Pons (tissue), 1 donor: ENCODE results near the gene EGR2.
"Not testable (repeated sequence)": the region's sequence is repeated elsewhere in the genome, so short reads cannot be mapped to it uniquely, and the experiment has no call there.

Source experiments
- DNase-seq: peaks from one replicate; pipeline ENCODE4 v3.0.0-alpha.2; 2016; ENCODE audit warnings: low spot score

EGR2 gene

DNA sequence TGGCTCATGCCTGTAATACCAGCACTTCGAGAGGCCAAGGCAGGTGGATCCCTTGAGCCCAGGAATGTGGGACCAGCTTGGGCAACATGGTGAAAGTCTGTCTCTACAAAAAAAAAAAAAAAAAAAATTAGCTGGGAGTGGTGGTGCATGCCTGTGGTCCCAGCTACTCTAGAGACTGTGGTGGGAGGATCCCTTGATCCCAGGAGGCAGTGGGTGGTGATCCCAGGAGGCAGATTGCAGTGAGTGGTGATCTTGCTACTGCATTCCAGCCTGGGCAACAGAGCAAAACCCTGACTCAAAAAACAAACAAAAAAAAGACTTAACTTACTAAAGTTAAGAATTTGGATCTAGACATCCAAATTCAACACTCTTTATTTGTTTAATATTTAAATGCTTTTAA is 21.9 kb downstream of the EGR2 start:
- DNase-seq: no peak

GRCh38 chr10:62792261-62792660 is 23.9 kb downstream of the EGR2 start:
- DNase-seq: no peak

DNA sequence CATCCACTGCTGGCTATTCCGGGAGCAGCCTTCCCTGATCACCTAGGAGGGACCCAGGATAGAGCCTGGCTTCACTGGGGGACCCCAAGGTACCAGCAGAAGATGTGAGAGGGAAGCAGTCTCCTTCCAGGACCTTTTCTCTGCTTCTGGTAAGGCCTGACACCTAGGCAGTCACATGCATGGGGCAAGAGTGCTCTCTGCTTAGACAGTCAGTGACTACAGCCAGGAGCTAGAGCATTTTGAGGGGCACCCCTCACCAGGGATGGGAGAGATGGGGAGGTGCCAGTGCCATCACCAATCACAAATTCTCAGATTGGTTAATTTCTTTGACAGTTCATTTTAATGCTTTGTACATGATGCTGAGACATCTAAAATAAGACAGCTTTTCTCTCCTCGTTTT is 25.6 kb downstream of the EGR2 start:
- no peak for DNase-seq

DNA sequence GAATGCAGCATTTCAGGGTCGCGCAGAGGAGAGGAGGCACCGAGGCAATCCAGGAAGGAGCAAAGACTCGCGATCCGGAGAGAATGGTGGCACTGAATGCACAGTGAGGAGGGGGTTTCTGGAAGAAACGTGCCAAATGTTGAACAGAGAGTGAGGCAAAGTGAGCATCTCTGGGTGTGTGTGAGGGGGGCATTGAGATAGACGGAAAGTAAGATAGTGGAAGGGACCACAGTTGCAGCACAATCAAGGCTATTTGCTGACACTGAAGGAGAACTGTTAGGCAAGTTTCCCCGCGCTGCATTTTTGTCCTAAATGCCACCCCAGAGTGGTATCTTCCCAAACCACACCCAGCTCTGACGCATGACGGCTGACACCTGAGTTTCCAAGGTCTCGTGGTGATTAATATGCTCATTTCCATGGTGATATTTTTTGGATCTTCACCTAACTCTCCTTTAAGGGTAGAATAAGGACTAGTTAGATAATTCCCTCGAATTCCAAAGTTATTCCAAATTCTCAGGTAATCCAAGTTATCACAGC is 26.1 kb downstream of the EGR2 start:
- no peak for DNase-seq

GRCh38 chr10:62788861-62789467 is 27.2 kb downstream of the EGR2 start:
- no peak for DNase-seq

GRCh38 chr10:62788285-62788684 is 27.9 kb downstream of the EGR2 start:
- not testable (repeated sequence) for DNase-seq

GRCh38 chr10:62784537-62784936 is 31.6 kb downstream of the EGR2 start:
- not testable (repeated sequence) for DNase-seq

- no peak for DNase-seq
These were observed 36.5 kb downstream of the EGR2 start for GRCh38 chr10:62779487-62780248.

GRCh38 chr10:62778125-62778524 is 38.0 kb downstream of the EGR2 start:
- DNase-seq: no peak

DNA sequence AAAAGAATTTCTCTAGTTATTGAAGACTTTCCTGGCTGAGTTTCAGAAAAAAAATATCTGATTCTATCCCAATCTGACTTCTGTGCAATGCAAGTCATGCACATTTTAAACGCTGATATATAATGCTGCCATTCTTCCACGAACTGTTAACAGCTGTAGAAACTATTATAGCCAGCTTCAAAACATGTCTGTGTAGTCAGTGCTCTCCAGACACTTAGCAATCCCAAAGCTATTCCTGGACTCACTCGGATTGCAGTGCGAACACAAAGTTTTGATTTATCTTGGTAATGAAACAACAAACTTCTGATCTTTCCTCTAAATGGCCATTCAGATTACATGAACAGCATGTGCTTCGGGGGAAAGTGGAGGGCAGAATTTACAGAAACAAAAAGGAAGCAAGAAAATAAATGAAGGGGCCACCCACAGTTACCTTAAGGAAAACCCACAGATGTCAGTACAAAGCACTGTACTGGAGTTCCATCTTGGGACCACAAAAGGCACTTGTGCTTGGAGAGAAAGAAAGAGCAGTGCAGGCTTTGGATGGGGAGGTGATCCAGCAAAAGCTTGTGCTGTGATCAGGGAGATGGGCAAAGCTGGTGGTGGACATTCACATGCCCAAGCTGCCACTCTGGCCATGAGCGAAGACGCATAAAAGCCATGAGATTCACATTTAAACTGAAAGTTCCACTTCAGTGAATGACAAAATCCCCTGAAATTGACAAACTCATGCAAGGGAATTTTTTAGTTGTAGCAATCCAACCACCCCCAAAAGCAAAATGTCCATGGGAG is 43.8 kb downstream of the EGR2 start:
- DNase-seq: peak; percentile 55

GRCh38 chr10:62769574-62770242 is 46.5 kb downstream of the EGR2 start:
- no peak for DNase-seq

DNA sequence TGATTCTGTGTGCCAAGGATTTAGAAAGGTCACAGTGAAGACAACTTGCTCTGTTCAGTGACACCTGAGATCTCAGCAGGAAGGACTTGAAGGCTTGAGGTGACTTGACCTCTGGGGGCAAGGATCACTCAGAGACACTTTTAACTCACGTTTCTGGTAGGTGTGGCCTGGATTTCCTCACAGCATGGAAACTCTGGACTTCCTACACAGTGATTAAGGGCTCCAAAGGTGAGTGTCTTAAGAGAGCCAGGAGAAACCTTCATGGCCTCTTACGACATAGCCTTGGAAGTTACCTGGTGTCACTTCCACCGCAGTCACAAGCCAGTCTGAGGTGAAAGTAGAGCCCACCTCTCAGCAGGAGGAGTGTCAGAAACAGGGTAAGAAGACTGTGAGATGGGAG is 49.8 kb downstream of the EGR2 start:
- DNase-seq: no peak

- no peak for DNase-seq
These were observed 50.4 kb downstream of the EGR2 start for GRCh38 chr10:62765726-62766125.

DNA sequence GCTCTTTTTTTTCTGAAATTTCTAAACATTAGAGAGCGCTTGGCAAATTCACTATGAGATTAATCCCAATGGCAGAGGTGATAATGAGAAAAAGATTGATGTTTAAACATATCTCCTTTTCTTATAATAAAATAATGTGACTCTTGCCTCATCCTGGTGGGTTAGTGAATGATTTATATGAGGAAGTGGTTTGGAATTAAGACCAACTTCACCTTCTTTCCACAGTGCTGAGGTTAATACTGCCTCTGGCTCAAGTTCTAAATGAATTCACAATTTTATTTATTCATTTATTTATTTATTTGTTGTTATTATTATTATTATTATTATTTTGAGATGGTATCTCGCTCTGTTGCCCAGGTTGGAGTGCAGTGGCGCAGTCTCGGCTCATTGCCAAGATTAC is 52.2 kb downstream of the EGR2 start:
- no peak for DNase-seq

- DNase-seq: no peak
These were observed 53.0 kb downstream of the EGR2 start for GRCh38 chr10:62763155-62763554.
